Stimulated activated CD4-positive, alpha-beta T cell treated with anti-CD3 and anti-CD28 coated beads, Interleukin-12 subunit alpha, Interleukin-12 subunit beta, amount 100 ng/mL, for 48 hours (primary cell): ENCODE results near the gene VWF.

Experiments used
- DNase-seq, 3 donors: peaks; one replicate each; pipeline ENCODE4 v3.0.0-alpha.2; 2020; ENCODE audit warnings: low read depth in 2 of 3, low spot score in 1 of 3

Gene VWF

GRCh38 chr12:5988659-5989116 lies 135.8 kb downstream of the VWF start:
- DNase-seq = peak; percentile 55 to 65 (median 63)

- DNase-seq = no peak
Observed at GRCh38 chr12:5988088-5988487, 136.4 kb downstream of the VWF start.

DNA sequence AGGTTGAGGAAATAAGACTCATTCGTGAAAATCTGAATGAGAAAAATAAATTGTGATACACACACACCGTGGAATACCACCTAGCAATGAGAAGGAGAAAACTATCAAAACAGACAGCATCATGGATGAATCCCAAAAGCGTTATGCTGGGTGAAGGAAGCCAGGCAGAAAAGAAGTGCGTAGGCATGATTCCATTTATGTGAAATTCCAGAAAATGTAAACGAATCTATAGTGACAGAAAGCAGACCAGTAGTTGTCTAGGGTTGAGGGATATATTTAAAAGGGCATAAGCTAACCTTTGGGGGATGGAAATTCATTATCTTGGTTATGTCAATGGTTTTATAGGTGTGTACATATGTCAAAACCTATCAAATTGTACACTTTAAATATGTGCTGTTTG lies 136.9 kb downstream of the VWF start:
- DNase-seq = no peak

- no peak for DNase-seq
Observed at GRCh38 chr12:5985471-5985870, 139.0 kb downstream of the VWF start.

DNA sequence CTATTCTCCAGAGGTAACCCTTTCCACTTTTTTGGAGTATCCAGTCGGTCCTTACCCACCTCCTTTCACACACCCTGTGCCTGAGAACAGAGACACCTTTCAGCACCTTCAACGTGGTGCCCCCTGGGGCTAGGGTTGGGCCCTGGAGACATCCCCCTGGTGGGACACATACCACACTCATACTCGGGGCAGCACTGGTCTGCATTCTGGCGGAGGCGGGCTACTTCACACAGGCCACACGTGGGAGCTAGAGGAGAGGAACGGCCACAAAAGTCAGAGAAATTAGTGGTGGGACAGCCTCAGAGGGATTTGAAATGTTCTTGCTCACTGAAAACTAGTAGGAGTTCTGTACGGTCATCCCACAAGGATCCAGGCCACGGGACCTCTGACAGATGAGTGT lies 139.6 kb downstream of the VWF start:
- DNase-seq = no peak

GRCh38 chr12:5982106-5982505 lies 142.4 kb downstream of the VWF start:
- DNase-seq = no peak

GRCh38 chr12:5977556-5977955 lies 146.9 kb downstream of the VWF start:
- DNase-seq = no peak

DNA sequence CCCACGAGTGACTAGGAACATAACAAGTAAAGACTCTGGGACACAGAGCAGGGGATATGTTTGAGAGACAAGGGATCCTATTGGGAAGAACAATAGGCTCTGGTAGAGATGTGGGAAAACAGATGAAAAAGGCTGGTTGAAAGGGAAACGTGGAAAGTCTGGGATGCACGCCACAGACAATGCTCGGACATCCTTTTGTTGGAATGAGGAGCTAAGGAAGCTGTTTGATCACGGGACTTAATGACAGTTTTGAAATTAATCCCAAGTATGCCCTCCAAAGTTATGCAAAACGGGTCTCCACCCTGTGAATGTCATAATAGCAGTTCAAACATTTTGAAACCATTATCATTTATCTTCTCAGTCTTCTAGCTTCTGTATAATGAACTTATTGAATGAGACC lies 147.8 kb downstream of the VWF start:
- no peak for DNase-seq

DNA sequence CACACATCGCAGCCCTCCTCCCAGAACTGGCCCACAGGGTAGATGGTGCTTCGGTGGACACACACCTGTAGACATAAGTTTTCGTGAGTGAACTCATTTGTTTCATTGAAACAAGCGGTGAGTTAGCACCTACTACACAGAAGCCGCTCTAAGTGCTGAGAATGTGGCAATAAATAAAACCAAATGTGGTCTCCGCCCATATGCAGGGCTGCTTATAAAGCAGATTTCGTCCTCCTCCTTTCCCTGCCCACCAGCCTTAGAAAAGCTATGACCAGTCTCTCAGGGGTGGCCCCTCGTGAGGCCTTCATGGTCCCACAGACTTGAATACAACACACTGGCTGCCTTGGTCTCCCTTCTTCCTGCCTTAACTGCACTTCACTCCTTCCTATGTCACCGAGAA lies 148.3 kb downstream of the VWF start:
- no peak for DNase-seq

DNA sequence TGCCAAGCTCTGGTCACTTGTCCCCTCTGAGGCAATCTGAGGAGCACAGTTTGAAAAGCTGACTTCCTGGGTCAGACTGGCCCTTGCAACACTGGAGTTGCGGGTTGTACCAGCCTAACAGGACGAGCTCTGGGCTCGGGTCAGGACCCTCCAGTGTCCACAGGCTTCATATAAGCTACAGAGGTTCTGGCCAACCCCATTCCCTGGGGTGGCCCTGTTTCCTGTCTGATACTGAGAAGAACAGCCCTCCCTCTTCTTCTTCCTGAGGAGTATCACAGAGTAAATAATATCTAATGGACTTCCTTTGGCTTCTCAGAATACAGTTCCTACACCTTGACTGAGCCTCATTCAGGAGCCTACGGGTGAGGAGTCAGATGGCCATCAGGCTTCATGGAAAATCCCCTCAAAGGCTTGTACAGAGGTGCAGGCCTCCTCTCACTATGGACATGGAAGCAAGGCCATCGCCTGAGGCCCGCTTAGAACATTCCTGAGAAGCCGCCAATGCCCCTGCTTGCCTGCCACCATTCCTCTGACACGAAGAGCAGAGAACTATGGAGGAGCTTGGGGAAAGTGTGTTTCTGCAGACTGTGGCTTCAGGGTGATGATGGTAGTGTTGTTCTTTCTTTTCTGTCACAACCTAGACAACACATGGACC lies 150.9 kb downstream of the VWF start:
- no peak for DNase-seq

- no peak for DNase-seq
Observed at GRCh38 chr12:5972387-5972786, 152.1 kb downstream of the VWF start.

GRCh38 chr12:5971194-5971850 lies 153.1 kb downstream of the VWF start:
- no peak for DNase-seq

- DNase-seq = no peak
Observed at GRCh38 chr12:5969974-5970690, 154.3 kb downstream of the VWF start.

- DNase-seq = no peak
Observed at GRCh38 chr12:5969156-5969973, 155.1 kb downstream of the VWF start.

GRCh38 chr12:5967645-5968415 lies 156.6 kb downstream of the VWF start:
- no peak for DNase-seq

DNA sequence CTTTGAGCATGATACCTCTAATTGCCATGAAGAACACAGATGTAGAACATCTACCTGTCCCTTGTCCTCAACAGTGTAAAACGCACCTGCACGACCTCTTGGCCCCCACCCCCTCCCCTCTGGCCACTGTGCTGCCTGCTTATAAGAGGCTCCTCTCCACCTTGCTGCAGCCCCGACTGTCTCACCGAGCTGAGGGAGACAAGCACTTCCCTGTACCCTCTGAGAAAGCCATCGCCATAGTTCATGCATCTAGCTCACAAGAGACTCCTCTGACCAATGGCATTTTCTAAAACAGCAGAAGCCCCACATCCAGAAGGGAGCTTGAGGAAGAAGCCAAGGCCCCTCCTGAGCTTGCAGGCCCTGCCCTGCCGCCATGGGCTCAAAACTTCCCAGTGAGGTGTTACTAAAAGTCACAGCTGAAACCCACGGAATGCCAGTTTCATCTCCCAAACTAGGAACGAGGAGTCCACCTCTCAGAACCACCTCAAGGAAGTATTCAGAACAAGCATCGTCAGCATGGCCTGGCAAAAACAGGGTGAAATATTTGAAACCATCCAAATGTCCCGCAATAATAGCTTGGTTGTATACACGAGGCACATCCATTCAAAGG lies 157.9 kb downstream of the VWF start:
- no peak for DNase-seq

GRCh38 chr12:5965950-5966383 lies 158.5 kb downstream of the VWF start:
- DNase-seq = peak; percentile 9 to 38 (median 33)

DNA sequence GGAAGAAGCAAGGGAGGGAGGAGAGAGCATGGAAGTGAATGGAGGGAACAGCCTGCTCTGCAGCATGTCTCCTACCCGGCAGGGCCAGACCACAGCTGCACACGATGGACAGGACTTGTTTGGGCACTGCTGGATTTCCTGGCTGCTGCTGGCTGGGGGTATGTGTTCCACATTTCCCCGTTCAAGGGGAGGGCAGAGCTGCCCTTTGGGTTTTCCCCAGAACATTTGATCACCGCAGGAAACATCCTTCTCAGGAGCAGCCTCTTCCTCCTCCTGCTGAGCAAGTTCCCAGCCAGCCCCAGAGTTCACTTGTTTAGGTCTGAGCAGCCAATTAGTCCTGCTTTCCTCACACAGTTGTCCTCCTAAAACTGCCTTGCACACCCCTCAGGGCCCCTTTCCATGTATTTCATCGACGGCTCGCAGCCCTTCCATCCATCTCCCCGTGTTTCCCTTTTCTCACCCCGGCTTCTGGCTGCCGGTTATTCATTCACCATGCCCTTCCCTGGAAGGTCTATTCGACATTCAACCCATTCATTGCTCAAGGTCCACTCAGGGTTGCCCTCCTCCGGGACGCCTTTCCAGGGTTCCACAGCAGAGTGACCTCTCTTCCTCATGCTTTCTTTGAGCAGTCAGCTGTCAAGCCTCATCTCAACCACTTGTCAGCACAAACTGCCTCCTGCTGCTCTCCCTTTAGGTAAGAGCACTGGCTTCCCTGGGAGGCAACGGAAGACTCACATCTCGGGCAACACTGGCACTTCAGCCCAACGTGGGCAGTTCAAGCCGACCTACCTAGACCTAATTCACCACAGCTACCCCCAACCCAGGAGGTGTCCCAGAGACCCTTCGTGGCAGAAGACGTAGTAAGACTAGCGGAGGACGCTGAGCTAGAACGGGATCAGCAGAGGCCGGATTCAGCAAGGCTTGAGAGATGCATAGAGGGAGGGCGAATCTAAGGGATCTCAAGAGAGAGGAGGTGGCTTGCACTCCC lies 159.3 kb downstream of the VWF start:
- no peak for DNase-seq

GRCh38 chr12:5963515-5963914 lies 161.0 kb downstream of the VWF start:
- no peak for DNase-seq
